Cardiac muscle cell (in vitro differentiated cells and primary cell): Measurements from ENCODE around the gene TM9SF4. TPM values are rescaled to one million over a fixed set of nuclear protein-coding genes. Genes with fewer than 3 reads are reported as not detected.

Source experiments
- DNase-seq, 2 donors: peaks; one replicate each; pipeline versions ENCODE4 v3.0.0 to v3.0.0-alpha.2; 2010 to 2017; ENCODE audit warnings: low read depth in 1 of 2, low spot score in 1 of 2
- H3K27ac ChIP-seq: fragments of 200-600 bp; sonication (generic); 2 replicates; pipeline ENCODE4 v1.5.1; 2016
- H3K27me3 ChIP-seq: fragments of 200-600 bp; sonication (generic); 2 replicates; pipeline ENCODE4 v1.6.0; 2016; ENCODE audit warnings: control low read depth
- H3K36me3 ChIP-seq: fragments of 200-600 bp; sonication (generic); 2 replicates; pipeline ENCODE4 v1.5.1; 2016; ENCODE audit warnings: control low read depth
- H3K4me1 ChIP-seq: fragments of 200-600 bp; sonication (generic); 2 replicates; pipeline ENCODE4 v1.8.1; 2017; ENCODE audit warnings: low read depth, mild to moderate bottlenecking, mixed run types
- H3K4me3 ChIP-seq: fragments of 200-600 bp; sonication (generic); 2 replicates; pipeline ENCODE4 v1.5.1; 2016; ENCODE audit warnings: mild to moderate bottlenecking
- H3K9me3 ChIP-seq: fragments of 200-600 bp; sonication (generic); 2 replicates; pipeline ENCODE4 v1.5.1; 2017; ENCODE audit warnings: low read depth, mild to moderate bottlenecking, control low read depth
- polyA plus RNA-seq: library from polyadenylated mRNA; unstranded; fragments of >200 nt; fragmentation: Nextera tagmentation; extraction: Ambion mirVana; gene quantifications from 2 replicates; pipeline ENCODE4 v1.2.1, GENCODE V29; 2016
- total RNA-seq: library from RNA; depleted of rRNA; stranded (reverse); fragments of >200 nt; gene quantifications from 2 replicates; pipeline ENCODE4 v1.2.3, GENCODE V29; 2016
- TF ChIP-seq, protein P1 (sequence below): IDR thresholded peaks from 2 replicates; pipeline ENCODE4 v1.5.1; 2012; ENCODE audit warnings: low read depth, mild to moderate bottlenecking, low read length

Gene TM9SF4
- total and polyA plus RNA-seq, 2 experiments from 2014 or later = 52.5 to 54.6 TPM

DNA sequence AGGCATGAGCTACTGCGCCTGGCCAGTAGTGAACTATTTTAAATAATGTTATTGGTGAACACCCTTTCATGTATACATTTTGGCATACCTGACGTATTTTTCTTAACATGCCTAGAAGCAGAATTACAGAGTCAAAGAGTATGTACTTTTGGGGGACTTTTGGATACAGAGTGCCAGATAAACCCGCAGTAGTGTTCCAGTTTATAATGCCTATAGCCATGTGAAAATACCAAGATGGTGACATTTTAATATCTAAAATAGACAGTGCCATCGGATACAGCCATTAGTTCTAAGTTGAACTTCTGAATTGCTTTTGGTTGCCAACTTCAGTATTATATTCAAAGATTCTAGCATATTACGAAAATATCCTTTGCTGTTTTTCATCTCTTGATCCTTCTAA, 20.3 kb downstream of the TM9SF4 start:
- Histone ChIP-seq H3K27ac (no peak overlapping the region), H3K36me3 (no peaks in the 10 kb centered on the region), H3K4me1 (no peaks in the 10 kb centered on the region), H3K27me3 (no peaks in the 10 kb centered on the region), H3K9me3 (no peaks in the 10 kb centered on the region), H3K4me3 (no peak overlapping the region)
- DNase-seq = no peak
- TF ChIP-seq, protein P1, sequence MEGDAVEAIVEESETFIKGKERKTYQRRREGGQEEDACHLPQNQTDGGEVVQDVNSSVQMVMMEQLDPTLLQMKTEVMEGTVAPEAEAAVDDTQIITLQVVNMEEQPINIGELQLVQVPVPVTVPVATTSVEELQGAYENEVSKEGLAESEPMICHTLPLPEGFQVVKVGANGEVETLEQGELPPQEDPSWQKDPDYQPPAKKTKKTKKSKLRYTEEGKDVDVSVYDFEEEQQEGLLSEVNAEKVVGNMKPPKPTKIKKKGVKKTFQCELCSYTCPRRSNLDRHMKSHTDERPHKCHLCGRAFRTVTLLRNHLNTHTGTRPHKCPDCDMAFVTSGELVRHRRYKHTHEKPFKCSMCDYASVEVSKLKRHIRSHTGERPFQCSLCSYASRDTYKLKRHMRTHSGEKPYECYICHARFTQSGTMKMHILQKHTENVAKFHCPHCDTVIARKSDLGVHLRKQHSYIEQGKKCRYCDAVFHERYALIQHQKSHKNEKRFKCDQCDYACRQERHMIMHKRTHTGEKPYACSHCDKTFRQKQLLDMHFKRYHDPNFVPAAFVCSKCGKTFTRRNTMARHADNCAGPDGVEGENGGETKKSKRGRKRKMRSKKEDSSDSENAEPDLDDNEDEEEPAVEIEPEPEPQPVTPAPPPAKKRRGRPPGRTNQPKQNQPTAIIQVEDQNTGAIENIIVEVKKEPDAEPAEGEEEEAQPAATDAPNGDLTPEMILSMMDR = no peak

DNA sequence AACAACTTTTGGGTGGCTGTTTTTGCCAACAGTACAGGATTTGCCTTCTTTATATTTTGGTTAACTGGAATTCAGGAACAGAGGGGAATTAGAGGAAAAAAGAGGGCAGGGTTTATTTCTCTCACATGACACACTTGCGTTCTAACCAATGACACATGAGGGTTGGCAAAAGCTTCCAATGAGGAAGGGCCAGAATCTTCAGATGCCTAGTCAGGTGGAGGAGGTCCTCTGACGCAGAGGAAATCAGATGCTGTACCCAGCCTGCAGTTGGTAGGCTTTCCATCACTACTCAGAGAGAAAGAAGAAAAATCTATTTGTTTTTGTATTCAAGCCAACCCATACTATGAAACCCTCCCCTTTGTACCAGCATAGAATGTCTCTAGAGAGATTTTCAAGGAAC, 20.8 kb downstream of the TM9SF4 start:
- Histone ChIP-seq H3K27me3 (no peaks in the 10 kb centered on the region), H3K4me3 (no peak overlapping the region), H3K36me3 (no peaks in the 10 kb centered on the region), H3K27ac (no peak overlapping the region), H3K9me3 (no peaks in the 10 kb centered on the region), H3K4me1 (no peaks in the 10 kb centered on the region)
- TF ChIP-seq, protein P1 = no peak
- DNase-seq = peak in 1 of 2 donors; percentile 11

GRCh38 chr20:32130965-32131364, 21.5 kb downstream of the TM9SF4 start:
- no peaks in the 10 kb centered on the region for H3K27me3 ChIP-seq
- H3K4me3 ChIP-seq = no peak overlapping the region
- peaks cover 4% of the 10 kb centered on the region for H3K36me3 ChIP-seq
- H3K9me3 ChIP-seq = no peaks in the 10 kb centered on the region
- DNase-seq = no peak
- no peaks in the 10 kb centered on the region for H3K4me1 ChIP-seq
- H3K27ac ChIP-seq = no peak overlapping the region
- TF ChIP-seq, protein P1 = no peak

GRCh38 chr20:32132911-32133549, 23.5 kb downstream of the TM9SF4 start:
- TF ChIP-seq, protein P1 = no peak
- no peaks in the 10 kb centered on the region for H3K27me3 ChIP-seq
- H3K4me1 ChIP-seq = no peaks in the 10 kb centered on the region
- H3K27ac ChIP-seq = no peak overlapping the region
- H3K36me3 ChIP-seq = peaks cover 15% of the 10 kb centered on the region
- H3K9me3 ChIP-seq = no peaks in the 10 kb centered on the region
- H3K4me3 ChIP-seq = no peak overlapping the region
- no peak for DNase-seq

GRCh38 chr20:32134026-32134425, 24.5 kb downstream of the TM9SF4 start:
- Histone ChIP-seq H3K4me3 (no peak overlapping the region), H3K27ac (no peak overlapping the region), H3K27me3 (no peaks in the 10 kb centered on the region), H3K4me1 (no peaks in the 10 kb centered on the region), H3K9me3 (no peaks in the 10 kb centered on the region), H3K36me3 (peaks cover 20% of the 10 kb centered on the region)
- TF ChIP-seq, protein P1 = no peak
- DNase-seq = no peak
